ENCODE measurements around the gene RPL10A. TPM values are rescaled to one million over a fixed set of nuclear protein-coding genes. Genes with fewer than 3 reads are reported as not detected.

RPL10A gene
- total RNA-seq, 1 experiment from 2014 or later = 2,016 TPM

GRCh38 chr6:35497571-35498421, 29.6 kb downstream of the RPL10A start:
- Histone ChIP-seq H3K4me1 (peaks cover 17% of the 10 kb centered on the region), H3K27me3 (no peaks in the 10 kb centered on the region; the same call in 1 of the 2 replicates), H3K4me3 (peak overlapping the region; percentile 73), H3K9me3 (replicated peaks) (no peaks in the 10 kb centered on the region), H3K36me3 (no peaks in the 10 kb centered on the region), H3K27ac (peak overlapping the region; percentile 83)
- DNase-seq = peak; percentile 56 to 60

GRCh38 chr6:35498422-35499067, 30.3 kb downstream of the RPL10A start:
- Histone ChIP-seq H3K4me3 (peak overlapping the region; percentile 73), H3K36me3 (no peaks in the 10 kb centered on the region), H3K27me3 (peaks cover under 1% of the 10 kb centered on the region), H3K4me1 (peaks cover 16% of the 10 kb centered on the region), H3K9me3 (replicated peaks) (no peaks in the 10 kb centered on the region), H3K27ac (no peak overlapping the region)
- DNase-seq = no peak

- H3K4me3 ChIP-seq = no peak overlapping the region
- H3K36me3 ChIP-seq = no peaks in the 10 kb centered on the region
- no peak overlapping the region for H3K27ac ChIP-seq
- peaks cover 20% of the 10 kb centered on the region for H3K4me1 ChIP-seq
- no peaks in the 10 kb centered on the region for H3K9me3 ChIP-seq (replicated peaks)
- peaks cover 3% of the 10 kb centered on the region for H3K27me3 ChIP-seq
- no peak for DNase-seq
Measured at GRCh38 chr6:35499372-35499771, 31.2 kb downstream of the RPL10A start.

DNA sequence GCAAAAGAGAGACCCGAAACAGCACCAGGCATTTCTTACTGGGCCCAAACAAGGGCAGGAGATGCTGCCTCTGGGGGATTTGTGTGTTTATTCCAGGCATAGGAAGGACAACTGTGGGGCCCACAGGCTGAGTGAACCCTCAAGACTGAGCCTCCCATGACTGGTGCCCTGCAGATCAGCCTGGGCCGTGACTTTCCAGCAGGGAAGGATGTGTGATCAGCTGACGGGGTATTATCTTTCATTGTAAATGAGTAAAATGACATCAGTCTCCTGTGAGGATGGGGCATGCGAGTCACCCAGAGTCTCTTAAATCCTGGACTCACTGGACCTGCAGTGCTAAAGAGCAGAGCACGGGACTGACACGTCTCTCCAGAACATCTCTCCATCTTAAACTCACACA, 32.6 kb downstream of the RPL10A start:
- Histone ChIP-seq H3K27me3 (peaks cover 3% of the 10 kb centered on the region), H3K9me3 (replicated peaks) (no peaks in the 10 kb centered on the region), H3K27ac (no peak overlapping the region), H3K4me1 (peaks cover 20% of the 10 kb centered on the region), H3K4me3 (no peak overlapping the region), H3K36me3 (no peaks in the 10 kb centered on the region)
- peak; percentile 36 to 53 for DNase-seq

DNA sequence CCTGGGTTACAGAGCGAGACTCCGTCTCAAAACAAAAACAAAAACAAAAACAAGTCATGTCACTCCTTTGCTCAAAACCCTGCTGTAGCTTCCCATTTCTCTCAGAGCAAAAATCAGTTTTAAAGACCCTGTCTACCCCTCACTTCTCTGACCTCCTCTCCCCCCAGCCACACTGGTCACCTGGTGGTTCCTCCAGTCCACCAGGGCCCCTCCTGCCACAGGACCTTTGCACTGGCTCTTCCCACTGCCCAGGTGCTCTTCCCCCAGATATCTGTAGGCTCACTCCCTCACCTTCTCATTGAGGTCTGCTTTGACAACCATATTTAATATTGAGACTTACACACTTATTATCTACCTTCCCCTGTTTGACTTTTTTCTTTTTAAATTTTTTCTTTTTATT, 33.6 kb downstream of the RPL10A start:
- no peak for DNase-seq
- no peak overlapping the region for H3K4me3 ChIP-seq
- no peak overlapping the region for H3K27ac ChIP-seq
- H3K9me3 ChIP-seq (replicated peaks) = 0 out of 2 replicates have a peak, but pooled peaks cover 4% of the 10 kb centered on the region
- peaks cover 20% of the 10 kb centered on the region for H3K4me1 ChIP-seq
- peaks cover 3% of the 10 kb centered on the region for H3K27me3 ChIP-seq
- no peaks in the 10 kb centered on the region for H3K36me3 ChIP-seq

DNA sequence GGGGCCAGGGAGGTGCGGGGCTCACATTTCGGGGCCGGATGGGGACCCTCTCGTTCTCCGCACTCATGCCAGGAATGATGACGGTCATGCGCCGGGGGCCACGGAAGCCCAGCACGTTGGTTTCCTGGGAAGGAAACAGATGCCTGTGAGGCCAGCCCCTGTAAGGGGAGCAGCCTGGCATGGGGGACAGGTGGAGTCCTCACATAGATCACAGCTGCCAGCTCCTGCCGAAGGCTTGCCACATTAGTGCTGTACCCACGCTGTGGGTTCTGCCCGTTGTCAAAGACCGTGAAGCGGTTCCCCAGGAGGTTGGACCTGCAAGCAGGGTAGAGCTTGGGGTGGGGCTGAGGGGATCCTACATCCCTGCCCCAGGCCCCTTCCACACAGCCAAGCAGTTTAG, 35.3 kb downstream of the RPL10A start:
- peaks cover 17% of the 10 kb centered on the region for H3K4me1 ChIP-seq
- 0 out of 2 replicates have a peak, but pooled peaks cover 5% of the 10 kb centered on the region for H3K9me3 ChIP-seq (replicated peaks)
- peaks cover 3% of the 10 kb centered on the region for H3K27me3 ChIP-seq
- H3K4me3 ChIP-seq = no peak overlapping the region
- H3K27ac ChIP-seq = no peak overlapping the region
- peak; percentile 36 to 58 for DNase-seq
- no peaks in the 10 kb centered on the region for H3K36me3 ChIP-seq

GRCh38 chr6:35505999-35506412, 37.8 kb downstream of the RPL10A start:
- Histone ChIP-seq H3K27me3 (peaks cover 4% of the 10 kb centered on the region), H3K4me1 (peaks cover 9% of the 10 kb centered on the region), H3K4me3 (no peak overlapping the region), H3K9me3 (replicated peaks) (0 out of 2 replicates have a peak, but pooled peaks cover 5% of the 10 kb centered on the region), H3K27ac (no peak overlapping the region), H3K36me3 (no peaks in the 10 kb centered on the region)
- DNase-seq = no peak

GRCh38 chr6:35506536-35506935, 38.3 kb downstream of the RPL10A start:
- no peaks in the 10 kb centered on the region for H3K36me3 ChIP-seq
- DNase-seq = no peak
- H3K9me3 ChIP-seq (replicated peaks) = 0 out of 2 replicates have a peak, but pooled peaks cover 5% of the 10 kb centered on the region
- no peak overlapping the region for H3K27ac ChIP-seq
- peaks cover 7% of the 10 kb centered on the region; the same call in 1 of the 2 replicates for H3K4me1 ChIP-seq
- H3K4me3 ChIP-seq = no peak overlapping the region
- peaks cover 9% of the 10 kb centered on the region for H3K27me3 ChIP-seq

DNA sequence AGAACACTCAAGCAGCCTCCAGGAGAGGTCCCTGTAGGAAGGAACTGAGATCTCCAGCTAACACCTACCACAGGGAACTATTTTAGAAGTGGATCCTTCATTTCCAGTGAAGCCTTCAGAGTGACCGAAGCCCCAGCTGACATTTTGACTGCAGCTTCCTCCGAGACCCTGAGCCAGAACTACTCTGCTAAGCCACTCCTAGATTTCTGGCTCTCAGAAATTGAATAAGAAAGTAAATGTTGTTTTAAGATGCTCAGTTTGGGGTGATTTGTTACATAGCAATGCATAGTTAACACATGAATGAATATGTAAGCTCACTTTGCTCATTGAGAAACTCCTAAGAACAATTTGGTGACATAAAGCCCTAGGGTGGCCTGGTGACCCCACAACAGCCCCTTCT, 39.0 kb downstream of the RPL10A start:
- Histone ChIP-seq H3K4me1 (peaks cover 7% of the 10 kb centered on the region; the same call in 1 of the 2 replicates), H3K9me3 (replicated peaks) (0 out of 2 replicates have a peak, but pooled peaks cover 5% of the 10 kb centered on the region), H3K4me3 (no peak overlapping the region), H3K36me3 (no peaks in the 10 kb centered on the region), H3K27ac (no peak overlapping the region), H3K27me3 (peaks cover 10% of the 10 kb centered on the region)
- DNase-seq = no peak

- H3K4me3 ChIP-seq = no peak overlapping the region
- peaks cover 16% of the 10 kb centered on the region for H3K27me3 ChIP-seq
- no peak overlapping the region for H3K27ac ChIP-seq
- H3K9me3 ChIP-seq (replicated peaks) = 0 out of 2 replicates have a peak, but pooled peaks cover 5% of the 10 kb centered on the region
- peaks cover 7% of the 10 kb centered on the region; the same call in 1 of the 2 replicates for H3K4me1 ChIP-seq
- no peak for DNase-seq
- H3K36me3 ChIP-seq = no peaks in the 10 kb centered on the region
Measured at GRCh38 chr6:35508027-35508426, 39.8 kb downstream of the RPL10A start.

DNA sequence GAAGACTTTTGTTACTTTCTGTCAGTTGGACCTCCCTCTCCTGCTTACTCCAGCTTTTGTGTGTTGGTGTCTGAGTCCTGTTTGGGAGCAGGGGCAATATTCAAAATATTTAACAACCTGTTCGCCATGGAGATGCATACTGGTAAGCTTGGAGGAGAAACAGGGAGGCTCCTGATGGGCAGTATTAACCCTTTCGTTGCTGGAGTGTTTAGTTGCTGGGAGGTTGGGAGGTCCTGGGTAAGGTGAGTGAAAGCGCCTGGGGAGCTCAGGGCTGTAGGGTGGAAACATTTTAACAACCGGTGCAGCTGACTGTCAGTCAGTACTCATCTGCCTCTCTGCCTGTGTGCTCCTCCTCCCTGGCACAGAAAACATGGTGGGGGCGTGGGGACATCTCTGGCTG, 40.3 kb downstream of the RPL10A start:
- Histone ChIP-seq H3K9me3 (replicated peaks) (0 out of 2 replicates have a peak, but pooled peaks cover 5% of the 10 kb centered on the region), H3K27me3 (peaks cover 17% of the 10 kb centered on the region), H3K36me3 (no peaks in the 10 kb centered on the region), H3K4me3 (no peak overlapping the region), H3K4me1 (peaks cover 3% of the 10 kb centered on the region; the same call in 1 of the 2 replicates), H3K27ac (no peak overlapping the region)
- no peak for DNase-seq

GRCh38 chr6:35510916-35511561, 42.8 kb downstream of the RPL10A start:
- no peaks in the 10 kb centered on the region for H3K4me1 ChIP-seq
- 0 out of 2 replicates have a peak, but pooled peaks cover 5% of the 10 kb centered on the region for H3K9me3 ChIP-seq (replicated peaks)
- no peak overlapping the region for H3K4me3 ChIP-seq
- peaks cover 15% of the 10 kb centered on the region; the same call in 1 of the 2 replicates for H3K27me3 ChIP-seq
- H3K27ac ChIP-seq = no peak overlapping the region
- no peaks in the 10 kb centered on the region for H3K36me3 ChIP-seq
- DNase-seq = no peak

DNA sequence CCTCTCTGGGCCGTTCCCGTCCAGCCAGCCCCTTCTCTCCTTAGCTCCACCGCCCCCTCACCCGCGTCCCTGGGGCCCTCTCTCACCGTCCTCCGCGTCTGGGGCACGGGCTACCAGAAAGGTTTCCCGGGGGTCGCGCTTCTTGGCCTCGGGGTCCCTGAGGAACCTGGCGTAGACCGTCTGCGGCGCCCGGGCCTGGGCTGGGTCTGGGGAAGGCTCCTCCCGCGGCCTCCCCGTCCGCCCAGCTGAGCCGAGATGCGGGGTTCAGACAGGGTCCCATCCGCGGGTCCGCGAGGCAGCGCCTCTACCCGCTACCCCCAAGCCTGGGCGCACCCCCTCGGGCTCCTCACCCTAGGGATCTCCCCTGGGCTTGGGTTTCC, 43.4 kb downstream of the RPL10A start:
- Histone ChIP-seq H3K27me3 (peaks cover 15% of the 10 kb centered on the region; the same call in 1 of the 2 replicates), H3K4me3 (no peak overlapping the region), H3K27ac (no peak overlapping the region), H3K9me3 (replicated peaks) (0 out of 2 replicates have a peak, but pooled peaks cover 3% of the 10 kb centered on the region), H3K36me3 (no peaks in the 10 kb centered on the region), H3K4me1 (no peaks in the 10 kb centered on the region)
- DNase-seq = no peak

DNA sequence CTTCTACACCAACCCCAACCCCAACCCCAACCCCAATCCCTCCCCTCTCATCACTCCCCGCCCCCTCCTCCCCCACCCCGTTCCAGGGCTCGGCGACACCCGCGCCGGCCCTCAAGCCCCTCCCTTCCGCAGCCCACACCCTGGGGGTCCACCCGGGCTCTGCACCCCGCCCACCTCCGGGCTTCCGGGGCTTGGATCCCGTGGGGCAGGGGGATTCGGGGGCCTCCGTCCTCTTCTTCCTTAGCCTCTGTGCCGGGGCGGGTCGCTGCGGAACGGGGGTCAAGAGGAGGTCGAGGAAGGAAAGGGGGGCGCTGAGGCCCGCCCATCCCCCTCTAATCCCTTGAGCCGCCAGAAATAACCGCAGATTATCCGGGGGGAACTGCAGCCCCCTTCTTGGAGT, 43.8 kb downstream of the RPL10A start:
- Histone ChIP-seq H3K4me3 (no peak overlapping the region), H3K9me3 (replicated peaks) (no peaks in the 10 kb centered on the region), H3K36me3 (no peaks in the 10 kb centered on the region), H3K27ac (no peak overlapping the region), H3K27me3 (peaks cover 15% of the 10 kb centered on the region; the same call in 1 of the 2 replicates), H3K4me1 (no peaks in the 10 kb centered on the region)
- DNase-seq = no peak

Data from SJCRH30 (cell line).